ENCODE data around the gene BMPR1A. TPM values are rescaled to one million over a fixed set of nuclear protein-coding genes. Genes with fewer than 3 reads are reported as not detected.

BMPR1A gene
- total and polyA plus RNA-seq, 9 of the 15 experiments (the other 6 are each of a cell fraction or from before 2014, with no cell fraction given), result 1.6 to 17.5 (median 9.1) TPM

DNA sequence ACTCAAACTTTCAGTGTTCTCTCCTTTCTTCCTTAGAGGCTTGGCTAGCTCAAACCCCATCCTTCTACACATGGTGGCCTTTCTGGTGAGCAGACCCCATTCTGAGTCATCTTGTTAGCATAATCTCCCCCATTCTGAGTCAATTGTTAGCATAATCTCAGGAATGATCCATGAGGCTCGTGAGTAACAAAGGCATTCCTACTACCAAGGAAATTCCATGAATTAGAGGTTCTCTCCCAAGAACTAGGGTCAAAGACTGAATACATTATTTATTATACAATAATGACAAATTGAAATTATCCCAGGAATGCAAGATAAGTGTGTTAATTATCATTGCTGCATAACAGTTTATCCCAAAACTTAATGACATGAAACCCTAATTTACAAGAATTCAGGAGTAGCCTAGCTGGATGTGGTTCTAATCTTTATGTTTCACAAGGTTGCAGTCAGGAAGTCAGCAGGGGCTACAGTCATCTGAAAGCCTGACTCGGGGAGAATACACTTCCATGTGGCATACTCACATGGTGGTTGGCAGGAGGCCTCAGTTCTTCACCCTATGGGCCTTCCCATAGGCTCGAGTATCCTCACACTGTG, 100.8 kb downstream of the BMPR1A start (continued):
- TF ChIP-seq, protein P1, sequence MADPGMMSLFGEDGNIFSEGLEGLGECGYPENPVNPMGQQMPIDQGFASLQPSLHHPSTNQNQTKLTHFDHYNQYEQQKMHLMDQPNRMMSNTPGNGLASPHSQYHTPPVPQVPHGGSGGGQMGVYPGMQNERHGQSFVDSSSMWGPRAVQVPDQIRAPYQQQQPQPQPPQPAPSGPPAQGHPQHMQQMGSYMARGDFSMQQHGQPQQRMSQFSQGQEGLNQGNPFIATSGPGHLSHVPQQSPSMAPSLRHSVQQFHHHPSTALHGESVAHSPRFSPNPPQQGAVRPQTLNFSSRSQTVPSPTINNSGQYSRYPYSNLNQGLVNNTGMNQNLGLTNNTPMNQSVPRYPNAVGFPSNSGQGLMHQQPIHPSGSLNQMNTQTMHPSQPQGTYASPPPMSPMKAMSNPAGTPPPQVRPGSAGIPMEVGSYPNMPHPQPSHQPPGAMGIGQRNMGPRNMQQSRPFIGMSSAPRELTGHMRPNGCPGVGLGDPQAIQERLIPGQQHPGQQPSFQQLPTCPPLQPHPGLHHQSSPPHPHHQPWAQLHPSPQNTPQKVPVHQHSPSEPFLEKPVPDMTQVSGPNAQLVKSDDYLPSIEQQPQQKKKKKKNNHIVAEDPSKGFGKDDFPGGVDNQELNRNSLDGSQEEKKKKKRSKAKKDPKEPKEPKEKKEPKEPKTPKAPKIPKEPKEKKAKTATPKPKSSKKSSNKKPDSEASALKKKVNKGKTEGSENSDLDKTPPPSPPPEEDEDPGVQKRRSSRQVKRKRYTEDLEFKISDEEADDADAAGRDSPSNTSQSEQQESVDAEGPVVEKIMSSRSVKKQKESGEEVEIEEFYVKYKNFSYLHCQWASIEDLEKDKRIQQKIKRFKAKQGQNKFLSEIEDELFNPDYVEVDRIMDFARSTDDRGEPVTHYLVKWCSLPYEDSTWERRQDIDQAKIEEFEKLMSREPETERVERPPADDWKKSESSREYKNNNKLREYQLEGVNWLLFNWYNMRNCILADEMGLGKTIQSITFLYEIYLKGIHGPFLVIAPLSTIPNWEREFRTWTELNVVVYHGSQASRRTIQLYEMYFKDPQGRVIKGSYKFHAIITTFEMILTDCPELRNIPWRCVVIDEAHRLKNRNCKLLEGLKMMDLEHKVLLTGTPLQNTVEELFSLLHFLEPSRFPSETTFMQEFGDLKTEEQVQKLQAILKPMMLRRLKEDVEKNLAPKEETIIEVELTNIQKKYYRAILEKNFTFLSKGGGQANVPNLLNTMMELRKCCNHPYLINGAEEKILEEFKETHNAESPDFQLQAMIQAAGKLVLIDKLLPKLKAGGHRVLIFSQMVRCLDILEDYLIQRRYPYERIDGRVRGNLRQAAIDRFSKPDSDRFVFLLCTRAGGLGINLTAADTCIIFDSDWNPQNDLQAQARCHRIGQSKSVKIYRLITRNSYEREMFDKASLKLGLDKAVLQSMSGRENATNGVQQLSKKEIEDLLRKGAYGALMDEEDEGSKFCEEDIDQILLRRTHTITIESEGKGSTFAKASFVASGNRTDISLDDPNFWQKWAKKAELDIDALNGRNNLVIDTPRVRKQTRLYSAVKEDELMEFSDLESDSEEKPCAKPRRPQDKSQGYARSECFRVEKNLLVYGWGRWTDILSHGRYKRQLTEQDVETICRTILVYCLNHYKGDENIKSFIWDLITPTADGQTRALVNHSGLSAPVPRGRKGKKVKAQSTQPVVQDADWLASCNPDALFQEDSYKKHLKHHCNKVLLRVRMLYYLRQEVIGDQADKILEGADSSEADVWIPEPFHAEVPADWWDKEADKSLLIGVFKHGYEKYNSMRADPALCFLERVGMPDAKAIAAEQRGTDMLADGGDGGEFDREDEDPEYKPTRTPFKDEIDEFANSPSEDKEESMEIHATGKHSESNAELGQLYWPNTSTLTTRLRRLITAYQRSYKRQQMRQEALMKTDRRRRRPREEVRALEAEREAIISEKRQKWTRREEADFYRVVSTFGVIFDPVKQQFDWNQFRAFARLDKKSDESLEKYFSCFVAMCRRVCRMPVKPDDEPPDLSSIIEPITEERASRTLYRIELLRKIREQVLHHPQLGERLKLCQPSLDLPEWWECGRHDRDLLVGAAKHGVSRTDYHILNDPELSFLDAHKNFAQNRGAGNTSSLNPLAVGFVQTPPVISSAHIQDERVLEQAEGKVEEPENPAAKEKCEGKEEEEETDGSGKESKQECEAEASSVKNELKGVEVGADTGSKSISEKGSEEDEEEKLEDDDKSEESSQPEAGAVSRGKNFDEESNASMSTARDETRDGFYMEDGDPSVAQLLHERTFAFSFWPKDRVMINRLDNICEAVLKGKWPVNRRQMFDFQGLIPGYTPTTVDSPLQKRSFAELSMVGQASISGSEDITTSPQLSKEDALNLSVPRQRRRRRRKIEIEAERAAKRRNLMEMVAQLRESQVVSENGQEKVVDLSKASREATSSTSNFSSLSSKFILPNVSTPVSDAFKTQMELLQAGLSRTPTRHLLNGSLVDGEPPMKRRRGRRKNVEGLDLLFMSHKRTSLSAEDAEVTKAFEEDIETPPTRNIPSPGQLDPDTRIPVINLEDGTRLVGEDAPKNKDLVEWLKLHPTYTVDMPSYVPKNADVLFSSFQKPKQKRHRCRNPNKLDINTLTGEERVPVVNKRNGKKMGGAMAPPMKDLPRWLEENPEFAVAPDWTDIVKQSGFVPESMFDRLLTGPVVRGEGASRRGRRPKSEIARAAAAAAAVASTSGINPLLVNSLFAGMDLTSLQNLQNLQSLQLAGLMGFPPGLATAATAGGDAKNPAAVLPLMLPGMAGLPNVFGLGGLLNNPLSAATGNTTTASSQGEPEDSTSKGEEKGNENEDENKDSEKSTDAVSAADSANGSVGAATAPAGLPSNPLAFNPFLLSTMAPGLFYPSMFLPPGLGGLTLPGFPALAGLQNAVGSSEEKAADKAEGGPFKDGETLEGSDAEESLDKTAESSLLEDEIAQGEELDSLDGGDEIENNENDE (IDR thresholded peaks at IDR 0.05; ENCODE audit: low read depth, low read length), result no peak
- TF ChIP-seq, protein P2, sequence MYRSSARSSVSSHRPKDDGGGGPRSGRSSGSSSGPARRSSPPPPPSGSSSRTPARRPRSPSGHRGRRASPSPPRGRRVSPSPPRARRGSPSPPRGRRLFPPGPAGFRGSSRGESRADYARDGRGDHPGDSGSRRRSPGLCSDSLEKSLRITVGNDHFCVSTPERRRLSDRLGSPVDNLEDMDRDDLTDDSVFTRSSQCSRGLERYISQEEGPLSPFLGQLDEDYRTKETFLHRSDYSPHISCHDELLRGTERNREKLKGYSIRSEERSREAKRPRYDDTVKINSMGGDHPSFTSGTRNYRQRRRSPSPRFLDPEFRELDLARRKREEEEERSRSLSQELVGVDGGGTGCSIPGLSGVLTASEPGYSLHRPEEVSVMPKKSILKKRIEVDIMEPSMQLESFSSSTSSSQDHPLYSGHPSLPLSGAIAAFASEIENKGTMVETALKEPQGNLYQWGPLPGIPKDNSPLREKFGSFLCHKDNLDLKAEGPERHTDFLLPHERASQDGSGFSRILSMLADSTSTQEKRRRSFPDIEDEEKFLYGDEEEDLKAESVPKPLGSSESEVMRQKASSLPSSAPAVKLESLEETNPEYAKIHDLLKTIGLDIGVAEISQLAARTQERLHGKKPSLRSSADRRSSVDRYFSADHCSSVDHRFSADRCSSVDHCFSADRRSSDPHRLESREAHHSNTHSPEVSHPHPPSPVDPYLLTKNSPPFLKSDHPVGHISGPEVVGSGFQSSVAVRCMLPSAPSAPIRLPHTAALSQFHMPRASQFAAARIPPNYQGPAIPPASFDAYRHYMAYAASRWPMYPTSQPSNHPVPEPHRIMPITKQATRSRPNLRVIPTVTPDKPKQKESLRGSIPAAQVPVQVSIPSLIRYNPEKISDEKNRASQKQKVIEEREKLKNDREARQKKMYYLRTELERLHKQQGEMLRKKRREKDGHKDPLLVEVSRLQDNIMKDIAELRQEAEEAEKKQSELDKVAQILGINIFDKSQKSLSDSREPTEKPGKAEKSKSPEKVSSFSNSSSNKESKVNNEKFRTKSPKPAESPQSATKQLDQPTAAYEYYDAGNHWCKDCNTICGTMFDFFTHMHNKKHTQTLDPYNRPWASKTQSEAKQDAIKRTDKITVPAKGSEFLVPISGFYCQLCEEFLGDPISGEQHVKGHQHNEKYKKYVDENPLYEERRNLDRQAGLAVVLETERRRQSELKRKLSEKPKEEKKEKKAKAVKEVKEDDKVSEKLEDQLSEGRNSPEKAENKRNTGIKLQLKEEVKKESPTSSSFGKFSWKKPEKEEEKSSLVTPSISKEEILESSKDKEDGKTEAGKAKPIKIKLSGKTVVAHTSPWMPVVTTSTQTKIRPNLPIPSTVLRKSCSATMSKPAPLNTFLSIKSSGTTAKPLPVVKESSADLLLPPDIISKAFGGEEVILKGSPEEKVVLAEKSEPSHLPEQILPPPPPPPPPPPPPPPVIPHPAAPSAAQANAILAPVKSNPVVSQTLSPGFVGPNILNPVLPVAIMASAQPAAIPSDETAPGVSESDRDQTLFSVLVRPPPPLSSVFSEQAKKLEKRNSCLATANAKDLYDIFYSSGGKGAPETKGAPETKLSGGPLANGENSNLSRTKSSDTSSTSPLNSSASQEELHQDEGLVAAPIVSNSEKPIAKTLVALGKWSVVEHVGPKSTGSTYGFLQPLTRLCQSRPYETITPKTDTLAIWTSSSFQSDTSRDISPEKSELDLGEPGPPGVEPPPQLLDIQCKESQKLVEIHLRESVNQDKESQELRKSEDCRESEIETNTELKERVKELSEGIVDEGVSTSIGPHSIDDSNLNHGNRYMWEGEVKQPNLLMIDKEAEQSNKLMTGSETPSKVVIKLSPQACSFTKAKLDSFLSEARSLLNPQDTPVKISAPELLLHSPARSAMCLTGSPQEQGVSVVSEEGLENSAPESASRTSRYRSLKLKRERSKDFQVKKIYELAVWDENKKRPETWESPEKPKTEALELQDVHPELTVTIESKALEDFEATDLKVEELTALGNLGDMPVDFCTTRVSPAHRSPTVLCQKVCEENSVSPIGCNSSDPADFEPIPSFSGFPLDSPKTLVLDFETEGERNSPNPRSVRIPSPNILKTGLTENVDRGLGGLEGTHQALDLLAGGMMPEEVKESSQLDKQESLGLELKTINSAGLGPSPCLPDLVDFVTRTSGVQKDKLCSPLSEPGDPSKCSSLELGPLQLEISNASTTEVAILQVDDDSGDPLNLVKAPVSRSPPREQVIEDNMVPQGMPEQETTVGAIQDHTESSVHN (IDR thresholded peaks at IDR 0.05; ENCODE audit: borderline replicate concordance in 1 of 2, low read depth in 1 of 2), result no peak
- TF ChIP-seq, protein P3, sequence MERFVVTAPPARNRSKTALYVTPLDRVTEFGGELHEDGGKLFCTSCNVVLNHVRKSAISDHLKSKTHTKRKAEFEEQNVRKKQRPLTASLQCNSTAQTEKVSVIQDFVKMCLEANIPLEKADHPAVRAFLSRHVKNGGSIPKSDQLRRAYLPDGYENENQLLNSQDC (CRISPR knock-in tag; IDR thresholded peaks at IDR 0.05), result no peak
- no peak for TF ChIP-seq GTF2E2 (tag; IDR thresholded peaks at IDR 0.05)

Data from K562 (cell line).